ENCODE data around the gene RGMA.
A peak's percentile ranks its signal among the peaks of the same experiment; 100 is the strongest.

The RGMA gene

GRCh38 chr15:93055211-93055610, 33.8 kb downstream of the RGMA start:
- TF ChIP-seq ZFX (IDR thresholded peaks at IDR 0.05; ENCODE audit: borderline replicate concordance), result no peak
- no peak for TF ChIP-seq CTCF (IDR thresholded peaks at IDR 0.05)
- no peak overlapping the region for H3K27ac ChIP-seq

GRCh38 chr15:93052090-93052879, 36.7 kb downstream of the RGMA start:
- TF ChIP-seq CTCF (IDR thresholded peaks at IDR 0.05) (0 out of 2 replicates have a peak, but pooled peaks have one; percentile 5), ZFX (IDR thresholded peaks at IDR 0.05; ENCODE audit: borderline replicate concordance) (no peak)

GRCh38 chr15:93051236-93052089, 37.5 kb downstream of the RGMA start:
- H3K27ac ChIP-seq, result no peak overlapping the region
- TF ChIP-seq CTCF (IDR thresholded peaks at IDR 0.05) (no peak), ZFX (IDR thresholded peaks at IDR 0.05; ENCODE audit: borderline replicate concordance) (no peak)

More at GRCh38 chr15:93052090-93052879, 36.7 kb downstream of the RGMA start:
- H3K27ac ChIP-seq, result no peak overlapping the region

- TF ChIP-seq CTCF (IDR thresholded peaks at IDR 0.05) (no peak), ZFX (IDR thresholded peaks at IDR 0.05; ENCODE audit: borderline replicate concordance) (no peak)
- H3K27ac ChIP-seq, result no peak overlapping the region
Measured at GRCh38 chr15:93050648-93051047, 38.4 kb downstream of the RGMA start.

GRCh38 chr15:93049914-93050578, 39.0 kb downstream of the RGMA start:
- H3K27ac ChIP-seq, result no peak overlapping the region
- TF ChIP-seq ZFX (IDR thresholded peaks at IDR 0.05; ENCODE audit: borderline replicate concordance) (no peak), CTCF (IDR thresholded peaks at IDR 0.05) (no peak)

- TF ChIP-seq CTCF (IDR thresholded peaks at IDR 0.05) (no peak), ZFX (IDR thresholded peaks at IDR 0.05; ENCODE audit: borderline replicate concordance) (no peak)
- no peak overlapping the region for H3K27ac ChIP-seq
Measured at GRCh38 chr15:93049233-93049632, 39.8 kb downstream of the RGMA start.
